Globus pallidus (tissue), 1 donor: Measurements from ENCODE around the gene BARX1.
"Not testable (repeated sequence)": the region's sequence is repeated elsewhere in the genome, so short reads cannot be mapped to it uniquely, and the experiment has no call there.

ENCODE experiments used
- DNase-seq: peaks from one replicate; pipeline ENCODE4 v3.0.0-alpha.2; 2015; ENCODE audit warnings: low spot score

Gene BARX1

DNA sequence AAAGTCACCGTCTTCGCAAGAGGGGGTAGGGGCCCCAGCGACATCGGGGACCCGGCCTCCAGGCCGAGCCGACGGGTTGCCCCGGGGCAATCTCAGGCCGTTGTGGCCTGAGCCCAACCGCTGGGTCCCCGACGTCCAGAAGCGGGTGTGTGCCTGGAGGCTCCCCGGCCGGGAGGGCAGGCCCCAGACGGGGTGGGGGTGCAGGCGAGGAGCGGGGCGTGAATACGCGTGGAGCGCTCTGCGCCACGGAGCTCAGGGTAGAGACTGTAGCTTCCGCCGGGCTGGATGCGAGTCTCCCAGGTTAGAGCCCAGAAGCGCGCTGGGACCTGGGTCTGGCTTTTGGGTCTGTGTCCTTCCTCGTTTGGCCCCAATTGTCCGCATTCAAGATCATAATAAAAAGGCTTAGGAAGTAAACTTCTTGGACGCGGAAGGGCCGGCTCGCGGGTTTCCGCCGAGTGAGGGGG lies 3.5 kb downstream of the BARX1 start:
- DNase-seq, result no peak

DNA sequence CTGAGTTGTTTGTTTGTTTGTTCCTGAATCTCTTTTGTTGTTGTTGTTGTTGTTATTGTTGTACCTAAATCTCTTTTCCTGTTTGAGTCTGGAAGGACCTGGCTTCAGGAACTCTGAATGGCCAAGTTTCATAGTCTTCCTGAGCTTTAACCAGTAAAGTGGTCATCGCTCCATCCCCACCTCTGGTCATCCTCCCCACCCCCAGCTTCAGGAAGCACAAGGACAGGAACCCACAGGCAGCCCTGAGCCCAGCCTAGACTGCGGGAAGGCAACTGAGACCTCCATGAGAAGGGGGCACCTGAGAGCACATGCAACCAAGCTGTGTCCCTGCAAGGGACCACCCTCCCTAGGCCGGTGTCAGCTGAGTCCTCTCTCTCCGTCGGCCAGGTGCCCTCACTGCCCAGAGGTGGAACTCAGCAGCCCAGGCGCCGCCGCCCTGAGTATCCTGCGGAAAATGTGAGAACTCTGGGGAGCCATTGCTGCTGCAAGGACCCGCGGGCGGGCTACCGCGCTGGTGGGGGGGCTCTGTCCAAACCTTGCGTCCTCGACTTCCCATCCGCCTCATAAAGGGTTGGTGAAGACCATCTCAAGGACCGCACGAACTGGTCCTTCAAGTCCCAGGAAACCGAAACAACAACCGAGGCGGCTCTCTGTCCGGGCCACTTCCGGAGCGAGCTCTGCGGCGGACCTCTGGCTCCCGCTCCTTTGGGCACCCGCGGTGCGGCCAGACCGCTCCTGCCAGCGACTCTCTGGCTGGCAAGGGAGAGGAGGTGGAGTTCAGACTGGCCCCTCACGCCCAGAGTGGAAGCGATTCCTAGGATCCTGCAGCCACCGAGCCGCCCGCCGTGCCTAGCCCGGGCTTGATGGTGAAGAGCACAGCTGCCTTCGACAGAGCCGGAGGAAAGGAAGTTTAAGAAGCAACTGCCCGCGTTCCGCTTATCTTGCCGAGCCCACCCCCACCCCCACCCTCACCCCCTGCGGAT lies 4.2 kb downstream of the BARX1 start:
- no peak for DNase-seq

DNA sequence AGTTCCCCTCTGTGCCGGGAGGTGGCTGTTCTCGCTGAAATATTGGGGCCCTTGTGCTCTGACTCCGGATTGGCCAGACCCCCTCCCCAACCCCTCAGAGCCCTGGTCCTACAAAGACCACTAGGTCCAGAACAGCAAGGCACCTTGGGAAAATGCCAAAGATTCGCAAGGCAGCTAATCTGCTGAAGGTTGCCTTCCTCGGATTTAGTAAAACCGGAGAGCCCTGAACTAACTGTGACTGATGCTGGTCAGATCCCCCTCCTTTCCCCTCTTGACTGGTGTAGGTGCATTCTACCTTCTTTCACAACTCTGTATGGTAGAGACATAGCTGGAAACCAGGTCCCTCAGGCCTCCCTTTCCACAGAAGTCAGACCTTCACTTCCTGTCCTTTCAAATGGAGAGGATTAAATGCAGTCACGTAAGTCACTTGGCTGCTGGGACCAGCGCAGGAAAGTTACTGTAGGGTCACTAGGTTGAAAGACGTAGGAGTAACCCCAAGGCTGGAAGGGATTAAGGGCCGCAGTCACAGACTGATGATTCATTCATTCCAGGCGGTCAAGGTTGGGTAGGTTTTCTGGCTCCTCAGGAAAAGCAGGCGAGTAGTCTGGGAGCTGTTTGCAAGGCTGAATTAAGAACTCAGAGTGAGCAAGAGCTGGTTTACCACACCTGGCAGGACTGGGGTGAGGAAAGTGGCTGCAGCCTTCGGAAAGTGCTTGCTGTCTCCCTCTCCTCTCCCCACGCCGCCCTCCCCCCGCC lies 5.3 kb downstream of the BARX1 start:
- no peak for DNase-seq

DNA sequence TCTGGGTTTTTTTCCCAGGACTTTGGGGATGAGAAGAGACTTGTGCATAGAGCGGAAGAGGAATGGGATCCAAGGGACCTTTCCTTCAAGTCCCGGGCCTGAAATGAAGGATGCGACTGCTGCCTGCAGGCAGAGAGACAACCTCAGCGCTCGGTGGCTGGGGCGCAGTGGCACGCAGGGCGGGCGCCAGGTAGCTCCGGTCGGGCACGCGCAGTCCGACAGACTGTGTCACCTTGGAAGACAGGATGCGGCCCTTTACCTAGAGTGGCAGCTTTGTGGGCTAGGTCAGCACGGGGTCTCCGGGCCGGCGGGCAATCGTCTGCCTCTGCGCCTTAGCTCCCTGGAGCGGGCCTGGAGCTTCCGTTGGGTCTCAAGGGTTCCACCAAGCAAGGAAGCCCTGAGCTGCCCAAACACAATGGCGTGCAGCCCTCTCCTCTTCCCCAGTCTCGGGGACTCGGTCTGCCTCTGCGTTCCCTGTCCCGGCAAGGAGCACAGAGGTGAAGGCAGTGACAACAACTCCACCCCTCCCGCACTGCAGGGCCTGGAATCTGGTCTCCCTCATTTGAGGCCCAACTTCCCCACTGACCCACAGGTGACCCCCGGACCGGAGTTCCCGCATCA lies 6.0 kb downstream of the BARX1 start:
- no peak for DNase-seq

DNA sequence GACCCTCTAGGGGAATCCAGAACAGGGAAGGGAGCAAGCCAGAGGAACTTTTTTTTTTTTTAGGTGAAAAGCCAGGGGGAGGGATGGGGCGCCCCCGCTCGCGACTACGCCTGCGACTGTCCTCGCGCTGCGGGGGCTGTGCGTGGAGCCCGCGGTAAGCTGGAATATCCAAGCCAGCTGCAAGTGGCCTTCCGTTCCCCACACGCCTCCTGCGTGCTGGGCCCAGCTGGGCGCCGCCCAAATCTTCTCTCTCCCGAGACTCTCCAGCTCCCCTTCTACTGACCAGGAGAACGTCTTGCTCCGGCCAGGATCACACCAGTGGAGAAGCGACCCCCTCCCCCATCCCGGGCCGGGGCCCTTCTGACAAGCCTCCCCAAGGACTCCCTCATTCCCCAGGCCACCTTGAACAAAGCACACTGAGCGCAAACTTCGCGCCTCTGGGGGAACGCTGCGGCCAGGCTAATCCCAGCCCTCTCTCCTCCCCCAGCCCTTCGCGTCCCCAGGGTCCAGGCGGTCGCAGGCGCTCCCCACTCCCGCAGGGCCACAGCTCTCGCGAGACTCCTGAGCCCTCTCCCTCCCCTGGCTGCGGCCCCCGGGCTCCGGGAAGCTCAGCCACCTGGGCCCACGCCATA lies 6.6 kb downstream of the BARX1 start:
- DNase-seq, result no peak

DNA sequence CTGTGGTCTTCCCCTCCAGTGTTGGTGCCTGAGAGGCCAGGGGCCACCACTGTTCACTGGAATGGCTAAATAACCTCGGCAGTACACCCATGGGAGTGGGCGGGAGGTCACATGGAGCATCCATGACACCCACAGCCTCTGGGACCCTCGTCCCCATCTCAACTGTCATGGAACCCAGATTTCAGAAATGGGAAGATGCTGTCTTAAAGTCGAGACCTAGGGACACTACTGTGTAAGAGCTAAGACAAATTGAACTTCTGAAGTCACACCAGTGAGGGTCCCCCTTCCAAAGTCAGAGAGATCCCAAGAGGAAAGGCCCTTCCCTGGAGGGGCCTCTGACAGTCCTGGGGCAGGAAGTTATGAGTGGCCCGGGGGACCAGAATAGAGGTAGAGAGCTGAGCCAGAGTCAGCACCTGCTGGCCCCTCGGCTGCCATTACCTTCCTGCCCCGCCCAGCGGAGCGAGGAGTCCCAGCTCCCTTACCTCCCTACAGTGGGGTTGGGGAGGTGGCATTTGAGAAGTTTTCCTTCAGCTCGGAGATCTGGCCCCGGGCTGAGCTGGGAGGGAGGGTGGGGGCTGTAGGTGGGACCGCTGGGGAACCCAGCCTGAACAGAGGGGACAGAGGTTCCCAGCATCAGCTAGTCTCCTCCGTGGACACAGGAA lies 7.6 kb downstream of the BARX1 start:
- no peak for DNase-seq

DNA sequence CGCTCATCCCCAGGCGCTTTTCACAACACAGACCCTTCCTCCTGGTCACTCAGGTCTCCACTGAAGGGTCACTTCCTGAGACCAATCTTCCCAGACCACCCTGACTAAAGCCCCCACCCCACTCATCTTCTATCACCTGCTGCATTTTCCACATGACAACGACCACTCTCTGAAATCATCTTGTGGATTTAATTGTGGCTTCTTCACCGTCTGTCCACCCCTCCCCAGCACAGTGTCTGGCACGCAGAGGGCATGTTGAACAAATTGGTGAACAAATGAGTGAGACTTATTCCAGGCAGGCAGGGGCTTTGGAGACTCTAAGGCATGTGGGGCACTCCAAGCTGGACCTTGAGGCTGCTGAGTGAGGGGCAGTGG lies 8.8 kb downstream of the BARX1 start:
- DNase-seq, result no peak

DNA sequence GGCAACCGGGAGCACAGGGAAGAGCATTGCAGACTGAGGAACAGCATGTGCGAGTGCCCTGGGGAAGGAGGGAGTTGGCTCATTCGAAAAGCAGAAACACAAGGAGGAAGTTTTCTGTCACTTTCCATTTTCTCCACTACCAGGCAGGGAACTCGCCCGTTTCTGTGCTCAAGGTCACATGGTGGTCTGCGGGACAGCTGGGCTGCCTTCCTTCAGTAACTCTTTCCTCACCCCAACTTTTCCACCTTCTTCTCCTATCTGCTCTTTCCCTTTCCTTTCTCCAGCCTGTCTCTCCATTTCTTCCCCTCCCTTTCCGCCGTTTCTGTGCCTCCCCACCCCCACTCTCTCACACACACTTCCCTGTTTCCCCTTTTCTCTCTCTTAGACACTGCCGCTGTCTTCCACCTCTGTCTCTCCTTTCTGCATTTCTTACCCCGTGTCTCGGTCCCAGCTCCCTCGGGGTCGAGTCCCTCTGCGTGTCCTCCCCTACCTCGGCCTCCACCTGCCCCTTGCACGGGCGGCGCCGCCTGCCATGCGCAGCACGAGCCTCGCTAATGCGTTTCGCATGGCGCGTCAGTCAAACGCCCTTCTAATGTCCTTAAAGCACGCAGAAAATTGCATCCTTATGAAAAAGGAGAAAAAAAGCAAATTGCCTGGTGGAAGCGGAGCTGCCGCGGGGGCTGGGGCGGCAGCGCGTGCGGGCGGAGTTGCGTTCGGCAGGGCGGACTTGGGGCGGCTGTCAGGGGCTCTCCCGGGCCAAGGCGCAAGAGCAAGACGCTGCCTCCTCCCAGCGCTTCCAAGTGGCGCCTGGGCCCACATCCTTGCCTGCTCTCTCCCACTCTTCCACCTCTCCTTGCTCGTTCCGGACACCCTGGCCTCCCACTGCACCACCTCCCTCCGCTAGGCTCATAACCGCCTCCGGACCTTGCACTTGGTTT lies 9.5 kb downstream of the BARX1 start:
- peak; percentile 7 for DNase-seq

DNA sequence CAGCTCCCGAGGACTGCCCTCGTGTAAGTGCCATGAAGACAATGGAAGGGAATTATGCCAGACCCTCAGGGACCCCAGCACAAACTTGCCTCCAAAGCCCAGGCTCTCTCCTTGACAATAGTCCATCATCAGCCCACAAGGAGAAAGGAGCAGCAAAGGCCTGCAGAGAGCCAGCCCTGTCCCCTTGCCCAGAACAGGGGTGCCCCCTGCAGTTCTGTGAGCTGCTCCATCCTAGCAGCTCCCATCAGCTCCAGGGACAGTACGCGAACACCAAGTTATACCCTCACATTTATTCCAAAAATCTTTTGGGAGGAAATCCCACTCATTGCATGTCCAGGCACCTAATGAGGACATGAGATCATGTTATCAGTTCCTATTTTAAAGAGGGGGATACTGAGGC lies 11.1 kb downstream of the BARX1 start:
- no peak for DNase-seq

DNA sequence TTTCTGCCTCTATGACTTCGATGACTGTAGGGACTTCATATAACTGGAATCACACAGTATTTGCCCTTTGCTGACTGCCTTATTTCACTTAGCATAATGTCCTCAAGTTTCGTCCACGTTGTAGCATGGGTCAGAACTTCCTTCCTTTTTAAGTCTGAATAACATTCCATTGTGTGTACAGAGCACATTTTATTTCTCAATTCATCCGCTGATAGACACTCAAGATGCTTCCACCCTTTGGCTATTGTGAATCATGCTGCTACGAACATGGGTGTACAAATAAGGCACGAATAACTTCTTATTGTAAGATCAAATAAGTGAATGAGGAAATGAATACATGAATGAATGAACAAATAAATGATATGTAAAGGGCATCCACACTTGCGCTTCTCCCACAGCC lies 13.0 kb downstream of the BARX1 start:
- no peak for DNase-seq

DNA sequence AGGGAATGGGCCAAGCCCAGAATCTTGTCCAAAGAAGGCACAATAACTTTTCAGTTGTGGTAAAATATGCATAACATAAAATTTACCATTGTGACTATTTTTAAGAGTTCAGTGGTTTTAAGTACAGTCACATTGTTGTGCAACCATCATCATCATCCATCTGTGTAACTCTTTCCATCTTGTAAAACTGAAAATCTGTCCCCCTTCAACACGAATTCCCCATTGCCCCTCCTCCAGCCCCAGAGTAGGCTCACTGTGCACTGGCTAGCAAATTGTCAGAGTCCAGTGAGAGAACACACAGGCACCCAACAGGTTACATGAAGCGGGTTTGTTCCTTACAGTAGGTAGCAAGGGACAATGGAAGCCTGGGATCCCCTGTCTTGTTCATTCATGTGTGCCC lies 13.7 kb downstream of the BARX1 start:
- no peak for DNase-seq

DNA sequence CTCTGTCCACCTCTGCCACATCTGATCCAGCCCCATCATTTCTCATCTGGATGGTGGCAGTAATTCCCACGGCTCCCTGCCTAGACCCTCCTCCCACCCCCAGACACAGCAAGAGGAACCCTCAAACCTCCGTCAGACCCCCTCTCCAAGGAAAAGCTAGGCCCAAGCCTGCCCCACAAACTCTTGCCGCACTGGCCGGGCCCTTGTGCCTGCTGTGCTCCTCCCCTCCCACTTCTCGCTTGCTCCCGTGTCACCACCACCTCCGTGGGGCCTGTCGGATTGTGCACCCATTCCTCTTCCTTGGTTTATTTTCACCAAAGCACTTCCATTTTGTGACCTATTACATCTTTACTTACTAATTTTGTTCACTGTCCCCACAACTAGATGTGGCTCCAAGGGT lies 14.2 kb downstream of the BARX1 start:
- DNase-seq, result no peak

DNA sequence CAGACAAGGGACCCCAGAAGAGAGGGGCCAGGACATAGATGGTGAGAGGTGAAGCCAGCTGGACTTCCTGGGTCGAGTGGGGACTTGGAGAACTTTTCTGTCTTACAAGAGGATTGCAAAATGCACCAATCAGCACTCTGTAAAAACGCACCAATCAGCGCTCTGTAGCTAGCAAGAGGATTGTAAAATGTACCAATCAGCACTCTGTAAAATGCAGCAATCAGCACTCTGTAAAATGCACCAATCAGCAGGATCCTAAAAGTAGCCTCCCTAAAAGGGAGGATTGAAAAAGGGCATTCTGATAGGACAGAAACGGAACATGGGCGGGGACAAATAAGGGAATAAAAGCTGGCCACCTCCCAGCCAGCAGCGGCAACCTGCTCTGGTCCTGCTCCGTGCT lies 15.6 kb downstream of the BARX1 start:
- DNase-seq, result not testable (repeated sequence)

DNA sequence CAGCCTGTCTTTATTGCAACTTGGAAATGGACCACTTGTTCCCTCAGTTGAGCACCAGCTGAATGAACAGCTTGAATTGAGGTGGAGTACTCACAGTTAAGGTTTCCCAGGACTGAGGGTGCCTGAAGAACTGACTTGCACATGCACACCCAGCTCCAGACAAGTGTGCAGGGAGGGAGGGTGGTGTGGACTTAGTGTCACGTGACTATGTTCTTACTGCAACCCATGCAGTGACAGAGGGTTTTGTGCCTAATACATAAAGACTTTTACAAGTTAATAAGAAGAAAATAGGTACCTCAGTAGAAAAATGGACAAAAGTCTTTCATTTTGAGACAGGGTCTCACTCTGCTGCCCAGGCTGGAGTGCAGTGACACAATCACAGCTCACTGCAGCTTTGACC lies 18.0 kb downstream of the BARX1 start:
- no peak for DNase-seq

DNA sequence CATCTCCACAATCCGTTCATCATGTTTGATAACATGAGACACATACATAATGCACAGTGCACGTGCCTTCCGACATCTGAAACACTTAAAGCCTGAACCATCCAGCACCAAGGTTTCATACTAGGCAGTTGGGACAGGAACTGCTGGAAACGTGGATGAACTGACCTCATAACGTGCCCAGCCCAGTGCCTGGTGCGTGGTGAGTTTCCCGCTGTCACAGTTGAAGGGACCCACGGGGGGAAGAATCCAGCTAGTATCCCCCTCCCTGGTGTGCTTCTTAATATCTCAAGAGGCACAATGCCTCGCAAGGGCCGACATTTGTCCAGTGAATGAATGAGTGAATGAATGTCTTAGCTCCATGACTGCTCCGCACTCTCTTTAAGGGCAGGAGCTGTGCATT lies 23.2 kb downstream of the BARX1 start:
- no peak for DNase-seq

DNA sequence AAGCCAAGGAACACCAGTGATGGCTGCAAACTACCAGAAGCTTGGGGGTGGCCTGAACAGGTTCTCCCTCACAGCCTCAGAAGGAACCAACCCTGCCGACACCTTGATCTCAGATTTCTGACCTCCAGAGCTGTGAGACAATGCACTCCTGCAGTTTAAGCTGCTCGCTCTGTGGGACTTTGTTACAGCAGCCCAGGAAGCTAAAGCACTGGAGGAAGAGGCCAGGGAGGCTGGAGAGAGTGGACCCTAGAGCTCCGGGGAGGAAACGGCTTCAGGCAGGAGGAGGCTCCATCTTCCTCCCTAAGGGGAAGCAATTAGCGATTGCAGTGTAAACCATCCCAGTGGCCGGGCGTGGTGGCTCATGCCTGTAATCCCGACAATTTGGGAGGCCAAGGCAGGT lies 25.1 kb downstream of the BARX1 start:
- DNase-seq, result no peak

DNA sequence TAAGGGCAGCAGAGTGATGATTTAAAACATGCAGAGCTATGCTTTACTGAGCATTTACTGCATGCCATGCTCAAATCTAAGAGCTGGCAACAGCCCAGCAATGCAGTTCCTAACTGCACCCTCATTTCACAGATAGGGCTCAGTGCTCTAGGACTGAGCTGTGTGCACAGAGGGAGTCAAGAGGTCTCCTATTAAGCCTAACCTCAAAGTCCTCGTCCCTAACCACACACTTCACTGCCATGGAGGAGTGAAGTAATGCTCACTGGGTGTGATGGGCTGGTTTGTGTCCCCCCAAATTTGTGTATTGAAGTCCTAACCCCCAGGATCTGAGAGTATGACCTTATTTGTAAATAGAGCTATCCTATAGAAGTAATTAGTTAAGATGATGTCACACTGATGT lies 25.9 kb downstream of the BARX1 start:
- DNase-seq, result no peak

DNA sequence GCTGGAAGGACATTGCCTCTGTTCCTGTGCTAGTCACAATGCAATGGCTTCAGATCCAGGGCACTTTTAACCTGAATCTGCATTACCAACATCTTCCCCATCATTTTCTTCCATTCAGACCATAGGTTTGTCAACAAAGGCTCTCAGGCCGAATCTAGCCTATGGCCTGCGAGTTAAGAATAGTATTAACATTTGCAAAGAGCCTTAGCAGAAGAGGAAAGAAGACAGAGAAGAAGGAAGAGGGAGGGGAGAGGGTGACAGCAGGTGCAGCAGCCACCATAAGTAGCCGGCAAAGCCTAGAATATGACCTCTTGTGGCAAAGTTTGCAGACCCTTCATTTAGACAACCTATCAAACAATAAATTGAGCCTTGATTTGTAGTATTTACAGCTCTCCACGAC lies 32.6 kb downstream of the BARX1 start:
- DNase-seq, result no peak

DNA sequence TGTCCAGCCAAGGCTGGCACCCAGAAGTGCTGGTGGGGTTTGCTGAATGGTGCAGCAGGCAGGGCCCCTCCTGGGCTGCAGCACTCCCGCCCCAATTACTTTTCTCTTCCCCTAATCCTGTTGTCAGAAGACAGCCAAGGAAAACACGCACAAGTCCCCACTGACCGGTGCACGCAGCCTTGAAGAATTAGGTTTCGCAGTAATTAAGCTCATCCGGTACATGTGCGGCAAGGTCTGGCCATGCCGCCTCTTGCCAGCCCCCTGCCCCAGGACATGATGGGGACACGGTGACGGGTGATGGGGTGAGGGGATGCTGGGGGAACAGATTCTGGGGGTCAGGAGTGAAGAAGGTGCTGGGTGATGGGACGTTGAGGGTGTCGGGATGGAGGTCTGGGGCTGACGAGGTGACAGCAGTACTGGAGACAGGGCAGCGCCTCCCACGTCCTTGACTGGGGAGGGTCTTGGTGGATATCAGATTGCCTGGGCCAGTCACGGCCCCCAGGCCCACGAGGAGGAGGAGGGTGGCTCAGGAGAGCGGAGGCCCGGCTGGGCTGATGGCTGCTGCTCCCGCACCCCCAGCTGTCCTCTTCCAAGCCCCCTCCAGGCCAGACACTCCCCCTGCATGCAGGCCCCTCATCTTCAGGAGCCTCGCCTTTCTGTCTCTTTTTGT lies 34.9 kb downstream of the BARX1 start:
- no peak for DNase-seq

DNA sequence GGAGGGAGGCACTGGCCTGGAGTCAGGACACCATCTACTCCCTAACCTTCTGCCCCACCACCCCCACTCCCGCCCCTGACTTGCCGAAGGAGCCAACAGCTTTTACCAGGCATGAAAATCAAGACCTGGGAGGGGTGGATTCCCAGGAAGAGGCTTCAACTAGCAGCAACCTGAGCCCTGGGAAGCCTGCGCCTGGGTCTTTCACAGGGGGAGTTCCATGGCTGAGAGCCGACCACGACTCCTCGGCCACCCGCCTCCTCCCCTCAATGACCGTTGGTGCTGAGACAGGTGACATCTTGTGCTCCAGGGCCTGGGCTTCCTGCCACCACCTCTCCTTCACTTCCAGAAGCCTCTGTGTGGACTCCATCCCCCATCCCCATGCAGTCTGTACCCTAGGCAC lies 37.1 kb downstream of the BARX1 start:
- DNase-seq, result no peak
